A673 (cell line): ENCODE data around the gene KAZN. TPM values are rescaled to one million over a fixed set of nuclear protein-coding genes. Genes with fewer than 3 reads are reported as not detected.
A peak's percentile ranks its signal among the peaks of the same experiment; 100 is the strongest.

ENCODE experiments used
- BruUV-seq: library from RNA; stranded (reverse); fragments of 400-500 nt; replicated peaks from 2 replicates; lab custom pipeline; 2021; lab: Mats Ljungman, UMichigan
- CTCF ChIA-PET: fragments of 300-600 bp; sonication (Branson Sonifier 250); formaldehyde crosslinking; loops from one replicate; lab custom pipeline; 2022; ENCODE audit warnings: antibody characterized with exemption; lab: Charles Lee
- POLR2A ChIA-PET: fragments of 300-600 bp; sonication (Branson Sonifier 250); formaldehyde crosslinking; loops from one replicate; lab custom pipeline; 2022; ENCODE audit warnings: antibody characterized with exemption; ENCODE audit not compliant: low non-redundant PET; lab: Charles Lee
- DNase-seq: peaks from one replicate; pipeline ENCODE4 v3.0.0-alpha.2; 2015; ENCODE audit warnings: low spot score
- H3K27ac ChIP-seq: fragments of 200-600 bp; sonication (generic); 2 replicates; pipeline ENCODE4 v1.5.1; 2016; ENCODE audit warnings: mixed run types, low read depth, mild to moderate bottlenecking, mixed read lengths, antibody characterized with exemption, low read length; ENCODE audit not compliant: poor library complexity, severe bottlenecking
- H3K27me3 ChIP-seq: fragments of 200-600 bp; sonication (generic); replicated peaks from 2 replicates; pipeline ENCODE4 v1.6.1; 2017; ENCODE audit warnings: mixed run types, low read depth, mild to moderate bottlenecking, mixed read lengths, antibody characterized with exemption, low read length; ENCODE audit not compliant: insufficient read depth, poor library complexity
- H3K36me3 ChIP-seq: fragments of 200-600 bp; sonication (generic); 2 replicates; pipeline ENCODE4 v1.6.1; 2016; ENCODE audit warnings: mixed run types, mild to moderate bottlenecking, mixed read lengths, antibody characterized with exemption, low read length; ENCODE audit not compliant: insufficient read depth, poor library complexity, severe bottlenecking
- H3K4me1 ChIP-seq: fragments of 200-600 bp; sonication (generic); 2 replicates; pipeline ENCODE4 v1.6.1; 2017; ENCODE audit warnings: mixed run types, mild to moderate bottlenecking, mixed read lengths, antibody characterized with exemption, low read length; ENCODE audit not compliant: insufficient read depth, poor library complexity, severe bottlenecking
- H3K4me3 ChIP-seq: fragments of 200-600 bp; sonication (generic); 2 replicates; pipeline ENCODE4 v1.5.1; 2016; ENCODE audit warnings: low read depth, mixed run types, mild to moderate bottlenecking, mixed read lengths, low read length; ENCODE audit not compliant: poor library complexity, severe bottlenecking
- H3K9me3 ChIP-seq: fragments of 200-600 bp; sonication (generic); 2 replicates; pipeline ENCODE4 v1.6.1; 2016; ENCODE audit warnings: mixed run types, low read depth, mild to moderate bottlenecking, mixed read lengths, antibody characterized with exemption, low read length; ENCODE audit not compliant: poor library complexity, severe bottlenecking
- CTCF ChIP-seq: fragments of 300-800, 200-600 bp; sonication (generic); conservative IDR thresholded peaks from 2 replicates; pipeline ENCODE4 v1.5.1; 2017; ENCODE audit warnings: low read depth, mild to moderate bottlenecking, antibody characterized with exemption, low read length, moderate library complexity, mixed read lengths
- EZH2 ChIP-seq: fragments of 200-600 bp; sonication (generic); IDR thresholded peaks from 2 replicates; pipeline ENCODE4 v1.6.1; 2017; ENCODE audit warnings: borderline replicate concordance, low read depth, mild to moderate bottlenecking, mixed read lengths, antibody characterized with exemption, low read length; ENCODE audit not compliant: poor library complexity, severe bottlenecking
- intact Hi-C: fragments of 100-400 bp; cut with micrococcal nuclease; formaldehyde crosslinking; loops from one replicate; pipeline ENCODE4 v1.10.0; 2022; ENCODE audit not compliant: unreplicated experiment
- total RNA-seq: library from RNA; stranded (reverse); gene quantifications from 2 replicates; pipeline ENCODE4 v1.2.3, GENCODE V29; 2021

The KAZN gene
- total RNA-seq, 1 experiment from 2014 or later, result 8.0 TPM

GRCh38 chr1:14948112-14948652 lies 349.7 kb downstream of the KAZN start:
- Histone ChIP-seq H3K36me3 (no peaks in the 10 kb centered on the region), H3K27me3 (no peaks in the 10 kb centered on the region), H3K4me3 (no peak overlapping the region), H3K27ac (no peak overlapping the region), H3K9me3 (no peaks in the 10 kb centered on the region), H3K4me1 (peaks cover 8% of the 10 kb centered on the region)
- BruUV-seq, result no TSS peak
- TF ChIP-seq CTCF (no peak), EZH2 (no peak)
- intact Hi-C loops, result no loop called here
- ChIA-PET CTCF (no interaction called here), POLR2A (no interaction called here)
- no peak for DNase-seq

- Histone ChIP-seq H3K27ac (no peak overlapping the region), H3K4me1 (peaks cover 8% of the 10 kb centered on the region), H3K9me3 (no peaks in the 10 kb centered on the region), H3K36me3 (no peaks in the 10 kb centered on the region), H3K27me3 (no peaks in the 10 kb centered on the region), H3K4me3 (no peak overlapping the region)
- BruUV-seq, result no TSS peak
- ChIA-PET CTCF (no interaction called here), POLR2A (no interaction called here)
- no peak for DNase-seq
- intact Hi-C loops, result no loop called here
- TF ChIP-seq EZH2, result no peak
- TF ChIP-seq CTCF, result no peak
Observed at GRCh38 chr1:14949270-14949835, 350.9 kb downstream of the KAZN start.

- POLR2A ChIA-PET, result no interaction called here
- peak; percentile 41 for DNase-seq
- Histone ChIP-seq H3K36me3 (no peaks in the 10 kb centered on the region), H3K4me3 (no peak overlapping the region), H3K9me3 (no peaks in the 10 kb centered on the region), H3K27me3 (no peaks in the 10 kb centered on the region), H3K4me1 (peaks cover 8% of the 10 kb centered on the region), H3K27ac (no peak overlapping the region)
- no TSS peak for BruUV-seq
- CTCF ChIA-PET, result no interaction called here
- TF ChIP-seq EZH2, result no peak
- TF ChIP-seq CTCF, result no peak
- intact Hi-C loops, result no loop called here
Observed at GRCh38 chr1:14949836-14950713, 351.6 kb downstream of the KAZN start.
